Left cardiac atrium (tissue), 4 donors: ENCODE measurements around the gene SAMD8. TPM values are rescaled to one million over a fixed set of nuclear protein-coding genes. Genes with fewer than 3 reads are reported as not detected.
"Not testable (repeated sequence)": the region's sequence is repeated elsewhere in the genome, so short reads cannot be mapped to it uniquely, and the experiment has no call there.

Source experiments
- ATAC-seq, 2 donors: fragments of 200-7000 bp; cut with Tn5 transposase; one replicate each; pipeline ENCODE4 v1.9.1; 2020; ENCODE audit warnings: mild to moderate bottlenecking in 2 of 2, moderate library complexity in 2 of 2
- DNase-seq: peaks from one replicate; pipeline ENCODE4 v3.0.0-alpha.2; 2020
- intact Hi-C, 2 donors: fragments of 100-400 bp; cut with DNase I; formaldehyde crosslinking; loops; one replicate each; pipeline versions ENCODE4 v1.14.1 to v1.15.1; 2022 to 2023
- total RNA-seq, 2 donors: library from RNA; stranded (reverse); fragmentation: NEBNext Ultra II Directional; extraction: Animal tissue kit (Norgen Biotek cat#: 25700); gene quantifications; one replicate each; pipeline ENCODE4 v1.2.1, GENCODE V29; 2021
- donor health status: DM: no; HTN: yes; CAD: no.
- donor health status: DM: no; HTN: yes; CAD: no; lungs with severe emphysema.
- donor health status: DM: yes; HTN: yes; CAD: no.
- donor health status: Dilated cardiomyopathy.

SAMD8 gene
- total RNA-seq, 2 donors from 2014 or later = 21.9 to 23.8 TPM

- no peak for ATAC-seq
- intact Hi-C loops = no loop called here
Measured at GRCh38 chr10:75176046-75176445, 64.6 kb downstream of the SAMD8 start.

GRCh38 chr10:75176736-75177135, 65.3 kb downstream of the SAMD8 start:
- ATAC-seq = no peak
- DNase-seq = no peak
- intact Hi-C loops = no loop called here

More at GRCh38 chr10:75176046-75176445, 64.6 kb downstream of the SAMD8 start:
- DNase-seq = no peak

- no peak for ATAC-seq
- intact Hi-C loops = loop anchor here (10.0 kb wide), 2 partner anchors 55 to 65 kb away; partner anchors contain the start of genes COMTD1 (in 1 of the 2) and SAMD8 (in 1 of the 2)
- no peak for DNase-seq
Measured at GRCh38 chr10:75179657-75180177, 68.3 kb downstream of the SAMD8 start.

- intact Hi-C loops = loop anchor here (10.0 kb wide), 2 partner anchors 54 to 66 kb away; partner anchors contain the start of genes COMTD1 (in 1 of the 2) and SAMD8 (in 1 of the 2)
- ATAC-seq = peak in 1 of 2 donors; percentile 57
- no peak for DNase-seq
Measured at GRCh38 chr10:75180592-75180991, 69.1 kb downstream of the SAMD8 start.

GRCh38 chr10:75181073-75181472, 69.6 kb downstream of the SAMD8 start:
- no peak for ATAC-seq
- intact Hi-C loops = loop anchor here (10.0 kb wide), 2 partner anchors 54 to 66 kb away; partner anchors contain the start of genes COMTD1 (in 1 of the 2) and SAMD8 (in 1 of the 2)

GRCh38 chr10:75186310-75186709, 74.9 kb downstream of the SAMD8 start:
- ATAC-seq (no peak), DNase-seq (no peak)
- intact Hi-C loops = loop anchor here (5.0 to 10.0 kb wide), 3 partner anchors 46 to 72 kb away; partner anchors contain the start of genes COMTD1 (in 1 of the 2) and SAMD8 (in 1 of the 2)

More at GRCh38 chr10:75181073-75181472, 69.6 kb downstream of the SAMD8 start:
- no peak for DNase-seq

- intact Hi-C loops = loop anchor here (5.0 to 10.0 kb wide), 3 partner anchors 44 to 73 kb away; partner anchors contain the start of genes COMTD1 (in 1 of the 2) and SAMD8 (in 1 of the 2)
- ATAC-seq (peak; percentile 7 to 21), DNase-seq (peak; percentile 45)
Measured at GRCh38 chr10:75187961-75188426, 76.5 kb downstream of the SAMD8 start.

- ATAC-seq, DNase-seq: not testable (repeated sequence)
- intact Hi-C loops = loop anchor here (5.0 to 10.0 kb wide), 3 partner anchors 44 to 74 kb away; partner anchors contain the start of genes COMTD1 (in 1 of the 2) and SAMD8 (in 1 of the 2)
Measured at GRCh38 chr10:75188522-75188921, 77.1 kb downstream of the SAMD8 start.

- DNase-seq = no peak
- no peak for ATAC-seq
- intact Hi-C loops = loop anchor here (5.0 to 10.0 kb wide), 3 partner anchors 43 to 75 kb away; partner anchors contain the start of genes COMTD1 (in 1 of the 2) and SAMD8 (in 1 of the 2)
Measured at GRCh38 chr10:75189266-75190096, 78.0 kb downstream of the SAMD8 start.

- intact Hi-C loops = no loop called here
- ATAC-seq (peak; percentile 85 to 96), DNase-seq (peak; percentile 78)
Measured at GRCh38 chr10:75191821-75192568, 80.5 kb downstream of the SAMD8 start.

GRCh38 chr10:75194625-75195024, 83.2 kb downstream of the SAMD8 start:
- intact Hi-C loops, DNase-seq, ATAC-seq: not testable (repeated sequence)

- ATAC-seq (no peak), DNase-seq (no peak)
- intact Hi-C loops = no loop called here
Measured at GRCh38 chr10:75195035-75195763, 83.7 kb downstream of the SAMD8 start.

GRCh38 chr10:75197066-75197465, 85.6 kb downstream of the SAMD8 start:
- intact Hi-C loops = no loop called here

GRCh38 chr10:75197906-75198305, 86.5 kb downstream of the SAMD8 start:
- intact Hi-C loops = no loop called here
- ATAC-seq (peak in 1 of 2 donors; percentile 22), DNase-seq (peak; percentile 56)

More at GRCh38 chr10:75197066-75197465, 85.6 kb downstream of the SAMD8 start:
- ATAC-seq (no peak), DNase-seq (no peak)

- intact Hi-C loops, DNase-seq, ATAC-seq: not testable (repeated sequence)
Measured at GRCh38 chr10:75199949-75200348, 88.5 kb downstream of the SAMD8 start.

GRCh38 chr10:75201793-75202307, 90.4 kb downstream of the SAMD8 start:
- DNase-seq (no peak), ATAC-seq (peak in 1 of 2 donors; percentile 4)
- intact Hi-C loops = no loop called here

- DNase-seq (peak; percentile 86), ATAC-seq (peak; percentile 96 to 97)
- intact Hi-C loops = no loop called here
Measured at GRCh38 chr10:75202321-75203045, 91.0 kb downstream of the SAMD8 start.
